Measurements from ENCODE around the gene AIG1.

Gene AIG1

DNA sequence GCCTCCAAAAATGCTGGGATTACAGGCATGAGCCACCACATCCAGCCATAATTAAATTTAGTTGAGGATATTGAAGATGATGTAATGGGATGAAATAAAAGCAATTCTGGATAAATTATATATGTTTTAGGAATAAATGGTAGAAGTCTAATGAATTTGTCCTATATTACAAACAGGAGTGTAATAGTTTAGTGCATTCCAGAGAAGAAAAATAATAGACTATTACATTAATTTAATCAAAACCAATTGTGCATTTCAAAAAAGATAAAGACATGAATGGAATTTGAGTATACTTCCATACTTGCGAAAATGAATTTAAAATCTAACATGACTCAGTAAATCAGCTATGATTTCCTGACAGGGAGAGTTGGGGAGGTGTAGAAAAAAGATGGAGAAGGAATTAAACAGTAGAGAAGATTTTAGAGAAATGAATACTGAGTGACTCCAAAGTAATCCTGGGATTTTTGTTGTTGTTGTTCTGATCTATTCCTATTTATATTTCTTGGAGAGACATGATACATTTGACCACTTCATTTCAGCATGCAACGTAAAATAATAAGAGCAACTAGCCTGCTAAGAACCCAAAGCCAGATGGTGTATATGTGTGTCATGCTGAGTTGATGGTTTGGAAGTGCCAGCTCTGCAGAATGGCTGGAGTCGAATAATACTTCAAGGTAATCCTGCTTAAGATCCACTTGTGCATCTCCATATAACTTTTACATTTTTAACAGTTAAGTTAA lies 67.4 kb downstream of the AIG1 start:
- no peak for DNase-seq (ENCODE audit: low read depth in 2 of 2)

DNA sequence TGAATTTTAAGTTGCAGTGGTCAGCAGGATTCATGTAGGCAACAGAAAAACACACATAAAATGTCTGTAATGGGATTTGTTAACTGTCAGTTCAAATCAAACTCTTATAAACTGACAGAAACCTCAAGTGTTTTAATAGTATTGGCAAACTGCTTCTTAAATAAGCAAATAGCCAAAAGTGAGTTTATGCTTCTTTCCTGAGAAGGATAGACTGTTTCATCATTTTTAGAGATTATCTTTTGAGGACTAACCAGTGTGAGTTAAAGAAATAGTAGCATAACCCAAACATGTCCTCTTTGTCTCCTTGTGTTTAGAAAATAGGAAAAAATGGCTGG lies 68.0 kb downstream of the AIG1 start:
- DNase-seq (ENCODE audit: low read depth in 2 of 2): no peak

DNA sequence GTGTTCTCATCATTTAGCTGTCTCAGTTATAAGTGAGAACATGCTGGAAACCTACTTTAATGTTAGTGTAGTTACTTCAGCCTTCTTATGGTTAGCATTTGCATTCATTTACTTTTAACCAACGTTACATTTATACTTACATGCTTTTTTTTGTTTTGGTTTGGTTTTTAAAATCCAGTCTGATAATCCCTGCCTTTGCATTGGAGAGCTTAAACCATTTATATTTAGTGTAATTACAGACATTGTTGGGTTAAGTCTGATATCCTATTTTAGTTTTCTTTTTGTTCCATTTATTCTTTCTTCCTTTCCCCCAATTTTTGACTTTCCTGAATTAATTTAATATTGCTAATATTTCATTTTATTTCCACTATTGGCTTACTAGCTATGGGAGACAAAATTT lies 70.2 kb downstream of the AIG1 start:
- DNase-seq (ENCODE audit: low read depth in 2 of 2): no peak

- DNase-seq (ENCODE audit: low read depth in 2 of 2): no peak
Measured at GRCh38 chr6:143135325-143135724, 74.6 kb downstream of the AIG1 start.

DNA sequence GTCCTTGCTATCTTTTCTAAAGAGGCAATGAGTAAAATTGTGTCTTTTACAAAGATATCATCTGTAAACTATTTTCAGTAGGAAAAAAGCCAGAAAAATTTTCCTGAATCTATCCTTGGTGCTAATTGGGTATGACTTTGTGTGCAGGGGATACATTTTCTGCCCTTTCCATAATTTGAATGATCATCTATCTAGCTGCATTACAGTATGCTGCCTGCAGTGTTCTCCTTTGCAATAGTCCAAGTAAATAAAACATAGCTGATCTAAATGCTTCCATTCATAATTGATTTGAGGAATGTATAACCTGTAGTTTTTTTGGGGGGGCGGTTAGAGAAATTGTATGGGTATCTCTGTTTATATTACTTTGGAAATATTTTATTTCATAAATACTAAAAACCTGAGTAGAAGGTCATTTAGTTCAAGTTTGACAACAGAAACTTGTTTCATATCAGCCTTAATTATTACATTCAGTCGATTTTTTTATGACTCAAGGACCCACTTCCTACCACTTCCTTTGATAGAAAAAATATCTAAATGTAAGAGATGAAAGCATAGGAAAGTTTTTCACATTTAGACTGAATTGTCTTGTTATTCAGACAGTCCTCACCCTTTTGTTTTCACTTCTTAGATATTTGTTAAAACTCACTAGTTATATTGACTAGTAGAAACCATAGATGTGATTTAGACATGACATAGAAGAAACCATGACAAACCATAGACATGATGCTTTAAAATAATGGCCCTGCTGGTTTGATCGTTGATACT lies 75.3 kb downstream of the AIG1 start:
- no peak for DNase-seq (ENCODE audit: low read depth in 2 of 2)

DNA sequence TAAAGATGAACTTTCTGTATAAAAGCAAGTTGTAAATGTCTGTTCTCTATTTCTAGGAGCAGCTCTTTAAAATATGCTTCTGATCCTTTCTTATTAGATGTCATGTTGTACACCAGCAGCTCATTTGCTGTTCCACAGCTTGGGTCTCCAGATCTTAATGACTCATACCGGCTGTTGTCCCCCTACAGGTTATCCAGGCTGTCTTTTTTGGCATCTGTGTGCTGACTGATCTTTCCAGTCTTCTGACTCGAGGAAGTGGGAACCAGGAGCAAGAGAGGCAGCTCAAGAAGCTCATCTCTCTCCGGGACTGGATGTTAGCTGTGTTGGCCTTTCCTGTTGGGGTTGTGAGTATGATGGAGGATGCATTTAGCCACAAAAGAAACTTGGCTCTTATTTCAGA lies 76.0 kb downstream of the AIG1 start:
- no peak for DNase-seq (ENCODE audit: low read depth in 2 of 2)

- no peak for DNase-seq (ENCODE audit: low read depth in 2 of 2)
Measured at GRCh38 chr6:143139239-143139784, 78.6 kb downstream of the AIG1 start.

DNA sequence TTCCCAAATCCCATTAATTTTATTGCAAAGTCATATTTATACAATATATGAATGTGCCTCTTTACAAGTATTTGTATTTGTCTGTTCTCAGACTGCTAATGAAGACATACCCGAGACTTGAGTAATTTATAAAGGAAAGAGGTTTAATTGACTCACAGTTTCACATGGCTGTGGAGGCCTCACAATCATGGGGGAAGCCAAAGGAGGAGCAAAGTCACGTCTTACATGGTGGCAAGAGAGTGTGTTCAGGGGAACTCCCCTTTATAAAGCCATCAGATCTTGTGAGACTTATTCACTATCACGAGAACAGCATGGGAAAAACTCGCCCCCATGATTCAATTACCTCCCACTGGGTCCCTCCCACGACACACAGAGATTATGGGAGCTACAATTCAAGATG lies 79.2 kb downstream of the AIG1 start:
- peak in 1 of 2 donors; percentile 41 for DNase-seq (ENCODE audit: low read depth in 2 of 2)

DNA sequence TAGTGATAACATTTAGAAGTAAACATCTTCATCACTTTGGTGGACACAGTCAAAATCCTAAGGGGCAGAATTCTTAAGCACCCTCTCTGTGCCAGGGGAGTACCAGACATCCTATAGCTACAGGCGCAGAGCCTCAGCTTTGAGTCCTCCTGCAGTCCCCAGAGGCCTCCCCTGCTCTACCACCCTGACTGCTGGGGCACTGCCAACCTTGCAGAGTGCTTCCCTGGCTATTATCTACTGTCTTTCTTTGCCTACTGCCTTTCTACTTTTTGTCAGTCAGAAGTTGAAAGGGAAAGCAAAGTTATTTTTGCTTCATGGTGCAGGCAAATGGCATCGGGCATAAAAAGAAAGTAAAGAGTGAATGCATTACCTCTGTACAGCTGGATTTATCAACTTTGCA lies 80.1 kb downstream of the AIG1 start:
- no peak for DNase-seq (ENCODE audit: low read depth in 2 of 2)

DNA sequence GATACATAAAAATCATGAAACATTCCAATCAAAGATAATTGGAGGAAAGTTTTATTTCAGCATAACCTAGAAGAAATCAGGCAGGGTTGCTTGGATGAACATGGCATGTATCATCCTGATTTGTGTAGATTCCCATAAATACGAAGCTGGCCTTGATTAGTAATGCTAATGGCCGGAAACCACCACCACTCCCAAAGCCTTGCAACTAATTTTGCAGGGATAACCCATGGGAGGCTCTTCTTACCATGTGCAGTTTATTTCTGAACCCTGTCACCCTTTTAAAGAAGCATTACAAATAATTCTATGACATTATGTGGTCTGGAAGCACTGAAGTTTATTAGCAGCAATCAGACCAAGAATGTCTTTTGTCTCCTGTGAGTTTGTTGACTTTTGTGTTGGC lies 80.8 kb downstream of the AIG1 start:
- DNase-seq (ENCODE audit: low read depth in 2 of 2): no peak

GRCh38 chr6:143146186-143146851 lies 85.6 kb downstream of the AIG1 start:
- no peak for DNase-seq (ENCODE audit: low read depth in 2 of 2)

- DNase-seq (ENCODE audit: low read depth in 2 of 2): no peak
Measured at GRCh38 chr6:143149771-143150170, 89.1 kb downstream of the AIG1 start.

DNA sequence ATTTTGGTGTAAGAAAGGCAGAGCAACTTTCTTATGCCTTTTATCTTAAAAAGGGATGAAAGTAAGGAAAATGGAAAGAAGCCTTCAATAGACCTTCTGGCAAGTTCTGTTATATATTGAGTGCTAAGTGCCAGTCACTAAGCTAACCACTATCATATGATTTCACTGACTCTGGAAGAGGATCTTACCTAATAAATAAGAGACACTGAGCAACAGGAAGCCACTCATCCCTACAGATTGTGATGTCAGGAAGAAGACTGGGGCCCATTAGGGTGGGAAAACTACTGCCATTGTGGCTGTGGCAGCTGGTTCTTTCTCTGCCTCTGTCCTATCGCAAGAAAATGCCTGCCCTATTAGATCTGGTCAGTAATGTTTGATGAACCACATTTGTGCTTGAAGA lies 89.6 kb downstream of the AIG1 start:
- no peak for DNase-seq (ENCODE audit: low read depth in 2 of 2)

- no peak for DNase-seq (ENCODE audit: low read depth in 2 of 2)
Measured at GRCh38 chr6:143151381-143151780, 90.7 kb downstream of the AIG1 start.

DNA sequence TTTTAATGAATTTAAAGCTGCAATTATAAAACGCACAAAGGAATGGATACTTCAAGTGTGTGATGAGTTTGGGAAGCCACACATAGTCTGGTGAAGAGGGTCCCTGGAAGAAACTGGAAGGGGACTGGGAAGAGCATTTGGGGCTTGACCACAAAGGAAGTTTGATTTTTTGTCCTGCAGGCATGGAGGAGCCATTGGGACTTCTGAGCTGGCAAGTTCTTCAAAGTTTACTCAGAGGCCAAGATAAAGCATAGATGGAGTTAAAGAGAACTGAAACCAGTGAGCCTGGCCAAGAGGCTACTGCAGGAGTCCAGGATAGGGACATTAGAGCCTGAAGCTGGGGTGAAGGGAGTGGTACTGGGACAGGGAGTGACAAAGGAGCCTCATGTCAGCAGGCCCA lies 95.0 kb downstream of the AIG1 start:
- DNase-seq (ENCODE audit: low read depth in 2 of 2): no peak

- DNase-seq (ENCODE audit: low read depth in 2 of 2): no peak
Measured at GRCh38 chr6:143157131-143157530, 96.4 kb downstream of the AIG1 start.

DNA sequence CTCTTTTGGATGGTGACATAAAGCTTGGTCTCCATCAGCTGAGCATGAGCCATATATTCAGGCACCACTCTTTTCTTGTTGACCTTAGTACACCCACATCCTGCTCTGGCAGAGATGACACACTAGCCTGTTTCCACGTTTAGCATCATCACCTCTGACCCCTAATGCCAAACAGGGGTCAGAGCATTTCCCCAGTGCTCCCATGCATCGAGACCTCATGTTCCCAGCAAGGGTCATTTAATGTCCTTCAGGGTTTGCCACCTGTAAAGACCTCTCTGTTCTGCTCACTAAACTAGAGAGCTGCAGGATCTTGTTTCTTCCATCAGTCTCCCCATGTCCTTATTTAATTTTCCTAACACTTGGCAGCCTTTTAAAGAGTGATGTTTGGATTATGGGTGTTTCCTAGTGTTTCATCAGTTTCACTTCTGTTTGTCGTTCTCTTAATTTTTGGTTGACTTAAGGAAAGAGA lies 97.5 kb downstream of the AIG1 start:
- DNase-seq (ENCODE audit: low read depth in 2 of 2): no peak

GRCh38 chr6:143159001-143159400 lies 98.3 kb downstream of the AIG1 start:
- DNase-seq (ENCODE audit: low read depth in 2 of 2): no peak

- no peak for DNase-seq (ENCODE audit: low read depth in 2 of 2)
Measured at GRCh38 chr6:143160015-143160414, 99.3 kb downstream of the AIG1 start.

GRCh38 chr6:143160439-143161220 lies 99.9 kb downstream of the AIG1 start:
- DNase-seq (ENCODE audit: low read depth in 2 of 2): no peak

DNA sequence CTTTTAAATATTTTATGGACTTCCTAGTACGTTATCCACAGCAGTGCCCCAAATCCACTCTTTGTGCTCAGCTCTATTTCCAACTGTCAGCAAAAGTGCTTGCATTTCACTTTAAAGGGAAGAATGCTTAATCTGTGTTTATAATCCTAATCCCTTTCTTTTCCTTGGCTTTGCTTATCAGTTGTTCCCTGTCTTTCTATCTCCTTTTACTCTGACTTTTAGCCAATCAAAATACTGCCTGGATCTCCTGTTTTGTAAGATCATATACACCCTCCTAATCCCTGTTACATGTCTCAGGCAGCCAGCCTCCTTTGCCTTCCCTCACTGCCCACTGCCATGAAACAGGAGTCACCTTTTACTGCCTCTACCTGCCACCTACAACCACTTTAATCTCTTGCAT lies 102.9 kb downstream of the AIG1 start:
- DNase-seq (ENCODE audit: low read depth in 2 of 2): no peak

GRCh38 chr6:143164565-143165105 lies 103.9 kb downstream of the AIG1 start:
- DNase-seq (ENCODE audit: low read depth in 2 of 2): no peak
